C4-2B (cell line): ENCODE measurements around the gene INS.

Experiments used
- ZFX ChIP-seq: fragments of 450-650 bp; IDR thresholded peaks from 2 replicates; pipeline ENCODE4 v1.6.1; 2017
- TF ChIP-seq, protein P1 (sequence below): fragments of 450-650 bp; conservative IDR thresholded peaks from 2 replicates; pipeline ENCODE4 v1.5.1; 2017; ENCODE audit warnings: mild to moderate bottlenecking

DNA sequence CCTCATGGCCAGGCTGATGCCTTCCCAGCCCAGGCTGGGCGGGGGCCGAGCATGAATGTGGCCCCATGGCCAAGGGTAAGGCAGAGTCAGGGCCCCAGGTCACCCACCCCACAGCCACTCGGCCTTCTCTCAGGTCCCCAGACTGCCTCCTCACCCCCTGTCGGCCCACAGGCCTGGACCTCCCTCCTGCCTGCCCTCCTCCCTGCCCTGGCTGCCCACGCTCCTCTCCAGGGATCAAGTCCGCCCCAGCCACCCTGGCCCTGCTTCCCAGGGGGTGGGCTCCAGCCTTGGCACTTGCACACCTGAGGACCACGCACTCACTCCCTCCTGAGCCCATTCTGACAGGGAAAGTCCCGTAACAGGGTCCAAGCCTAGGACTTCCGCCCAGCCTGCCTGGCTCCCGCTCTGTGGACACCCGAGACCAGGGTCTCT is 48.4 kb upstream of the INS start:
- TF ChIP-seq, protein P1, sequence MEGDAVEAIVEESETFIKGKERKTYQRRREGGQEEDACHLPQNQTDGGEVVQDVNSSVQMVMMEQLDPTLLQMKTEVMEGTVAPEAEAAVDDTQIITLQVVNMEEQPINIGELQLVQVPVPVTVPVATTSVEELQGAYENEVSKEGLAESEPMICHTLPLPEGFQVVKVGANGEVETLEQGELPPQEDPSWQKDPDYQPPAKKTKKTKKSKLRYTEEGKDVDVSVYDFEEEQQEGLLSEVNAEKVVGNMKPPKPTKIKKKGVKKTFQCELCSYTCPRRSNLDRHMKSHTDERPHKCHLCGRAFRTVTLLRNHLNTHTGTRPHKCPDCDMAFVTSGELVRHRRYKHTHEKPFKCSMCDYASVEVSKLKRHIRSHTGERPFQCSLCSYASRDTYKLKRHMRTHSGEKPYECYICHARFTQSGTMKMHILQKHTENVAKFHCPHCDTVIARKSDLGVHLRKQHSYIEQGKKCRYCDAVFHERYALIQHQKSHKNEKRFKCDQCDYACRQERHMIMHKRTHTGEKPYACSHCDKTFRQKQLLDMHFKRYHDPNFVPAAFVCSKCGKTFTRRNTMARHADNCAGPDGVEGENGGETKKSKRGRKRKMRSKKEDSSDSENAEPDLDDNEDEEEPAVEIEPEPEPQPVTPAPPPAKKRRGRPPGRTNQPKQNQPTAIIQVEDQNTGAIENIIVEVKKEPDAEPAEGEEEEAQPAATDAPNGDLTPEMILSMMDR: no peak
- TF ChIP-seq ZFX: no peak
